WTC11 (cell line): ENCODE data around the gene SLC9B1. TPM values are rescaled to one million over a fixed set of nuclear protein-coding genes. Genes with fewer than 3 reads are reported as not detected.

Experiments
- ATAC-seq: fragments of 200-7000 bp; cut with Tn5 transposase; 2 replicates; pipeline ENCODE4 v1.10.0; 2021; ENCODE audit warnings: mild to moderate bottlenecking, moderate library complexity
- CTCF ChIA-PET: fragments of 300-600 bp; sonication (Branson Sonifier 250); formaldehyde crosslinking; loops from one replicate; lab custom pipeline; 2021; ENCODE audit warnings: antibody characterized with exemption; lab: Charles Lee
- POLR2A ChIA-PET: fragments of 350-600 bp; sonication (Branson Sonifier 250); formaldehyde crosslinking; loops from one replicate; lab custom pipeline; 2021; ENCODE audit warnings: antibody characterized with exemption; lab: Charles Lee
- DNase-seq: peaks from one replicate; pipeline ENCODE4 v3.0.0; 2021; ENCODE audit warnings: low spot score
- H3K27ac Mint-ChIP-seq: 2 replicates; pipeline ENCODE4 v1.8.0; 2021; ENCODE audit warnings: mixed read lengths
- H3K27me3 Mint-ChIP-seq: 2 replicates; pipeline ENCODE4 v1.8.0; 2021; ENCODE audit warnings: low read depth, mild to moderate bottlenecking, moderate library complexity, mixed read lengths
- H3K36me3 Mint-ChIP-seq: 2 replicates; pipeline ENCODE4 v1.8.0; 2021; ENCODE audit warnings: mixed read lengths
- H3K4me1 Mint-ChIP-seq: 2 replicates; pipeline ENCODE4 v1.8.0; 2022; ENCODE audit warnings: mixed read lengths
- H3K4me3 Mint-ChIP-seq: 2 replicates; pipeline ENCODE4 v1.8.0; 2021; ENCODE audit warnings: mild to moderate bottlenecking, moderate library complexity, mixed read lengths
- H3K9me3 Mint-ChIP-seq: 2 replicates; pipeline ENCODE4 v1.8.0; 2021; ENCODE audit warnings: mixed read lengths
- AR ChIP-seq: fragments of 250-450 bp; sonication (Bioruptor Pico); IDR thresholded peaks from 2 replicates; pipeline ENCODE4 v1.9.0; 2021; ENCODE audit warnings: mild to moderate bottlenecking
- ATF1 ChIP-seq: sonication (generic); formaldehyde crosslinking; IDR thresholded peaks from 2 replicates; pipeline ENCODE4 v1.8.1; 2023; ENCODE audit warnings: mild to moderate bottlenecking, moderate library complexity, missing genetic modification reagents
- ATF3 ChIP-seq: sonication (generic); formaldehyde crosslinking; conservative IDR thresholded peaks from 2 replicates; pipeline ENCODE4 v1.8.1; 2022; ENCODE audit warnings: mild to moderate bottlenecking, missing genetic modification reagents
- ELF4 ChIP-seq: sonication (generic); formaldehyde crosslinking; IDR thresholded peaks from 2 replicates; pipeline ENCODE4 v1.8.1; 2022; ENCODE audit warnings: low read depth, mild to moderate bottlenecking, moderate library complexity, missing genetic modification reagents
- FOXK1 ChIP-seq: sonication (generic); formaldehyde crosslinking; IDR thresholded peaks from 2 replicates; pipeline ENCODE4 v1.8.0; 2022; ENCODE audit warnings: mild to moderate bottlenecking, moderate library complexity, missing genetic modification reagents
- FOXP1 ChIP-seq: sonication (generic); formaldehyde crosslinking; IDR thresholded peaks from 2 replicates; pipeline ENCODE4 v1.8.0; 2022; ENCODE audit warnings: missing genetic modification reagents, mild to moderate bottlenecking, moderate library complexity, borderline replicate concordance
- IRF1 ChIP-seq: sonication (generic); formaldehyde crosslinking; IDR thresholded peaks from 2 replicates; pipeline ENCODE4 v1.8.0; 2023; ENCODE audit warnings: missing genetic modification reagents
- IRF2 ChIP-seq: sonication (generic); formaldehyde crosslinking; IDR thresholded peaks from 2 replicates; pipeline ENCODE4 v1.8.0; 2022; ENCODE audit warnings: low read depth, missing genetic modification reagents, borderline replicate concordance
- KAT7 ChIP-seq: sonication (generic); formaldehyde crosslinking; IDR thresholded peaks from 2 replicates; pipeline ENCODE4 v1.8.1; 2023; ENCODE audit warnings: missing genetic modification reagents, mild to moderate bottlenecking, borderline replicate concordance
- MYBL2 ChIP-seq: sonication (generic); formaldehyde crosslinking; IDR thresholded peaks from 2 replicates; pipeline ENCODE4 v1.8.1; 2023; ENCODE audit warnings: mild to moderate bottlenecking, moderate library complexity, missing genetic modification reagents
- NFE2L1 ChIP-seq: sonication (generic); formaldehyde crosslinking; IDR thresholded peaks from 2 replicates; pipeline ENCODE4 v1.8.1; 2023; ENCODE audit warnings: missing genetic modification reagents
- NR1H2 ChIP-seq: sonication (generic); formaldehyde crosslinking; IDR thresholded peaks from 2 replicates; pipeline ENCODE4 v1.9.0; 2021; ENCODE audit warnings: mild to moderate bottlenecking, moderate library complexity, missing genetic modification reagents
- USF1 ChIP-seq: sonication (generic); formaldehyde crosslinking; IDR thresholded peaks from 2 replicates; pipeline ENCODE4 v1.8.0; 2022; ENCODE audit warnings: mild to moderate bottlenecking, missing genetic modification reagents
- ZMAT4 ChIP-seq: fragments of 250-450 bp; sonication (Bioruptor Pico); IDR thresholded peaks from 2 replicates; pipeline ENCODE4 v1.9.0; 2021; ENCODE audit warnings: mild to moderate bottlenecking
- ZNF396 ChIP-seq: fragments of 250-450 bp; sonication (Bioruptor Pico); IDR thresholded peaks from 2 replicates; pipeline ENCODE4 v1.8.0; 2021; ENCODE audit warnings: mild to moderate bottlenecking, moderate library complexity, borderline replicate concordance
- ZNF416 ChIP-seq: fragments of 250-450 bp; sonication (Bioruptor Pico); IDR thresholded peaks from 2 replicates; pipeline ENCODE4 v1.9.0; 2021; ENCODE audit warnings: mild to moderate bottlenecking, inconsistent platforms
- total RNA-seq: library from RNA; stranded (reverse); gene quantifications from 3 replicates; pipeline ENCODE4 v1.2.3, GENCODE V29; 2021
- TF ChIP-seq, protein P1 (sequence below): sonication (generic); formaldehyde crosslinking; IDR thresholded peaks from 2 replicates; pipeline ENCODE4 v1.8.1; 2023; ENCODE audit warnings: mild to moderate bottlenecking, missing genetic modification reagents
- TF ChIP-seq, protein P2 (sequence below): sonication (generic); formaldehyde crosslinking; IDR thresholded peaks from 2 replicates; pipeline ENCODE4 v1.8.1; 2023; ENCODE audit warnings: mild to moderate bottlenecking, moderate library complexity, missing genetic modification reagents
- TF ChIP-seq, protein P3 (sequence below): fragments of 250-450 bp; sonication (Bioruptor Pico); IDR thresholded peaks from 2 replicates; pipeline ENCODE4 v2.1.2; 2022; ENCODE audit warnings: mild to moderate bottlenecking, moderate library complexity
- TF ChIP-seq, protein P4 (sequence below): fragments of 250-450 bp; sonication (Bioruptor Pico); conservative IDR thresholded peaks from 2 replicates; pipeline ENCODE4 v1.9.0; 2021; ENCODE audit warnings: mild to moderate bottlenecking

Gene SLC9B1
- total RNA-seq, 1 experiment from 2014 or later: 0.59 TPM

- H3K27me3 Mint-ChIP-seq: no peaks in the 10 kb centered on the region
- ATAC-seq (no peak), DNase-seq (no peak)
- H3K36me3 Mint-ChIP-seq: peaks cover 28% of the 10 kb centered on the region
- H3K27ac Mint-ChIP-seq: no peak overlapping the region
- TF ChIP-seq, protein P1, sequence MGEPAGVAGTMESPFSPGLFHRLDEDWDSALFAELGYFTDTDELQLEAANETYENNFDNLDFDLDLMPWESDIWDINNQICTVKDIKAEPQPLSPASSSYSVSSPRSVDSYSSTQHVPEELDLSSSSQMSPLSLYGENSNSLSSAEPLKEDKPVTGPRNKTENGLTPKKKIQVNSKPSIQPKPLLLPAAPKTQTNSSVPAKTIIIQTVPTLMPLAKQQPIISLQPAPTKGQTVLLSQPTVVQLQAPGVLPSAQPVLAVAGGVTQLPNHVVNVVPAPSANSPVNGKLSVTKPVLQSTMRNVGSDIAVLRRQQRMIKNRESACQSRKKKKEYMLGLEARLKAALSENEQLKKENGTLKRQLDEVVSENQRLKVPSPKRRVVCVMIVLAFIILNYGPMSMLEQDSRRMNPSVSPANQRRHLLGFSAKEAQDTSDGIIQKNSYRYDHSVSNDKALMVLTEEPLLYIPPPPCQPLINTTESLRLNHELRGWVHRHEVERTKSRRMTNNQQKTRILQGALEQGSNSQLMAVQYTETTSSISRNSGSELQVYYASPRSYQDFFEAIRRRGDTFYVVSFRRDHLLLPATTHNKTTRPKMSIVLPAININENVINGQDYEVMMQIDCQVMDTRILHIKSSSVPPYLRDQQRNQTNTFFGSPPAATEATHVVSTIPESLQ (CRISPR knock-in tag): no peak
- TF ChIP-seq FOXP1 (CRISPR knock-in tag) (no peak), USF1 (CRISPR knock-in tag) (no peak), NR1H2 (CRISPR knock-in tag) (no peak), ZMAT4 (no peak), ZNF396 (CRISPR knock-in tag) (no peak), ATF1 (CRISPR knock-in tag) (no peak), MYBL2 (CRISPR knock-in tag) (no peak), ELF4 (no peak), IRF2 (CRISPR knock-in tag) (no peak), AR (CRISPR knock-in tag) (no peak)
- TF ChIP-seq, protein P2, sequence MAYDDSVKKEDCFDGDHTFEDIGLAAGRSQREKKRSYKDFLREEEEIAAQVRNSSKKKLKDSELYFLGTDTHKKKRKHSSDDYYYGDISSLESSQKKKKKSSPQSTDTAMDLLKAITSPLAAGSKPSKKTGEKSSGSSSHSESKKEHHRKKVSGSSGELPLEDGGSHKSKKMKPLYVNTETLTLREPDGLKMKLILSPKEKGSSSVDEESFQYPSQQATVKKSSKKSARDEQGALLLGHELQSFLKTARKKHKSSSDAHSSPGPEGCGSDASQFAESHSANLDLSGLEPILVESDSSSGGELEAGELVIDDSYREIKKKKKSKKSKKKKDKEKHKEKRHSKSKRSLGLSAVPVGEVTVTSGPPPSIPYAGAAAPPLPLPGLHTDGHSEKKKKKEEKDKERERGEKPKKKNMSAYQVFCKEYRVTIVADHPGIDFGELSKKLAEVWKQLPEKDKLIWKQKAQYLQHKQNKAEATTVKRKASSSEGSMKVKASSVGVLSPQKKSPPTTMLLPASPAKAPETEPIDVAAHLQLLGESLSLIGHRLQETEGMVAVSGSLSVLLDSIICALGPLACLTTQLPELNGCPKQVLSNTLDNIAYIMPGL (CRISPR knock-in tag): no peak
- TF ChIP-seq, protein P3, sequence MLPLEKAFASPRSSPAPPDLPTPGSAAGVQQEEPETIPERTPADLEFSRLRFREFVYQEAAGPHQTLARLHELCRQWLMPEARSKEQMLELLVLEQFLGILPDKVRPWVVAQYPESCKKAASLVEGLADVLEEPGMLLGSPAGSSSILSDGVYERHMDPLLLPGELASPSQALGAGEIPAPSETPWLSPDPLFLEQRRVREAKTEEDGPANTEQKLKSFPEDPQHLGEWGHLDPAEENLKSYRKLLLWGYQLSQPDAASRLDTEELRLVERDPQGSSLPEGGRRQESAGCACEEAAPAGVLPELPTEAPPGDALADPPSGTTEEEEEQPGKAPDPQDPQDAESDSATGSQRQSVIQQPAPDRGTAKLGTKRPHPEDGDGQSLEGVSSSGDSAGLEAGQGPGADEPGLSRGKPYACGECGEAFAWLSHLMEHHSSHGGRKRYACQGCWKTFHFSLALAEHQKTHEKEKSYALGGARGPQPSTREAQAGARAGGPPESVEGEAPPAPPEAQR (CRISPR knock-in tag): no peak
- H3K4me1 Mint-ChIP-seq: peaks cover 7% of the 10 kb centered on the region
- ChIA-PET CTCF (no interaction called here), POLR2A (no interaction called here)
- no peak overlapping the region for H3K4me3 Mint-ChIP-seq
- peaks cover 27% of the 10 kb centered on the region for H3K9me3 Mint-ChIP-seq
These were observed 158.7 kb downstream of the SLC9B1 start for GRCh38 chr4:102860611-102861324.

GRCh38 chr4:102858828-102859464 lies 160.6 kb downstream of the SLC9B1 start:
- POLR2A ChIA-PET: interaction anchor here (0.6 kb wide), 1 partner anchor 12 kb away, joined by 4 read pairs; no protein-coding TSS in a partner anchor
- TF ChIP-seq NFE2L1 (no peak), ZNF416 (no peak), ZMAT4 (no peak), FOXK1 (no peak), ATF3 (no peak), KAT7 (CRISPR knock-in tag) (no peak), IRF1 (CRISPR knock-in tag) (no peak)
- TF ChIP-seq, protein P4, sequence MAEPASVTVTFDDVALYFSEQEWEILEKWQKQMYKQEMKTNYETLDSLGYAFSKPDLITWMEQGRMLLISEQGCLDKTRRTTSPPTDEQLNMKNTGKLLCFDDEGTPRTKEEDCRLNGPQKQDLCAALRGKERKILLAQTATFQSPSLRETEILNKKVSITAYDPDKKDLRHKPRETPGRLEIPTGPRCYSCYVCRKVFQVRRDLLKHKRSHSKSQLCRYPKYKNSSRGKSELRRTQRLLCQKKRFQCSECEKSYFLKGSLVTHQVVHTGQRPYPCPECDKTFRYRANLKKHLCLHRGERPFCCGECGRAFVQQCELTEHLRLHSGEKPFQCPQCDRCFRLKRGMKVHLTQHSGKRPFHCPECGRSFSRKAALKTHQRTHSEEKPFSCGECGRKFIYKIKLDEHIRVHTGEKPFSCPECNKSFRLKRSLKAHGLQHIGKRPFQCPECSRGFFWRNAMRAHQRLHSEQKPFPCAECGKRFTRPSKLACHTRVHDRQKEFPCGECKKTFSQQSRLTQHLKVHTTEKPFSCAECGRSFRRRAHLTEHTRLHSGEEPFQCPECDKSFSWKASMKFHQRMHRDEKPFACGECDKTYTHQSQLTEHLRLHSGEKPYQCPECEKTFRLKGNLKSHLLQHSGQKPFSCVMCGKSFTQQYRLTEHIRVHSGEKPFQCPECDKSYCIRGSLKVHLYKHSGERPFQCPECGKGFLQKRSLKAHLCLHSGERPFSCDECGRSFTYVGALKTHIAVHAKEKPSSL: no peak

More at GRCh38 chr4:102858828-102859464, 160.6 kb downstream of the SLC9B1 start:
- DNase-seq (no peak), ATAC-seq (no peak)
- H3K4me3 Mint-ChIP-seq: no peak overlapping the region
- peaks cover 3% of the 10 kb centered on the region for H3K4me1 Mint-ChIP-seq
- no peak overlapping the region for H3K27ac Mint-ChIP-seq
- no peaks in the 10 kb centered on the region; the same call in 1 of the 2 replicates for H3K27me3 Mint-ChIP-seq
- CTCF ChIA-PET: no interaction called here
- peaks cover 28% of the 10 kb centered on the region for H3K36me3 Mint-ChIP-seq
- H3K9me3 Mint-ChIP-seq: peaks cover 27% of the 10 kb centered on the region
